Stimulated activated CD4-positive, alpha-beta T cell treated with anti-CD3 and anti-CD28 coated beads, Interleukin-1b, Interleukin-23, amount 100 ng/mL, for 48 hours (primary cell): ENCODE measurements around the gene CYP4V2.

Source experiments
- DNase-seq: peaks from one replicate; pipeline ENCODE4 v3.0.0-alpha.2; 2020

Gene CYP4V2

GRCh38 chr4:186189656-186190055 is 1.7 kb upstream of the CYP4V2 start:
- no peak for DNase-seq

DNA sequence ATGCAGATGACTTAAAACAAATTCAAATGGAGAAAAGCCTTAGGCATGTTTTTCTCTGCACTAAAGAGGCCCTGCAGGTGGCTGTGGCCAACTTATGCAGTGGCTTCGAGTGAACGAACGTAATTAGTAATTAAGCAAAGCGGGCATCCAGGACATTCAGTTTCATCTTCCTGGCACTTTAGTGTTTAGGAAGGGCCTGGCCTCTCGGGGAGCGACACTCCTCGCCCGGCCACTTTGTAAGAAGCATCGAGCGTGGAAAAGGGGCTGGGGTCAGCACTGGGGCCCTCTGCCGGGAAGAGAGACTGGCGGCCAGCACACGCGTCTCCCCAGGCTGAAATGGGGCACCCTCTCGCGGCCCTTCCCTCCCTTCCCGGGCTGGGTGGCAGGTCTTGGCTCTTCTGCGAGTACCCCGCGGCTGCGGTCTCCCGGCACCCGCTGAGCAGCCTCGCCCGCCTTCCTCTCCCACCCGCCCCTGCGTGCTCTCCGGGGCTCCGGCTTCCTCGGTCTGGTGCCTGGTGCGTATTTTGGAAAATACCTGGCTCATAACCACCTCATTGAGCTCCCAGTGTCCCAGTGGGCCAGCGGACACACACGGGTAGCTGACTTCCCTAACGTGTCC is 677 bp upstream of the CYP4V2 start:
- DNase-seq: peak; percentile 35

GRCh38 chr4:186192066-186192612 is 772 bp downstream of the CYP4V2 start:
- DNase-seq: peak; percentile 37

- DNase-seq: no peak
Measured at GRCh38 chr4:186193851-186194250, 2.5 kb downstream of the CYP4V2 start.

DNA sequence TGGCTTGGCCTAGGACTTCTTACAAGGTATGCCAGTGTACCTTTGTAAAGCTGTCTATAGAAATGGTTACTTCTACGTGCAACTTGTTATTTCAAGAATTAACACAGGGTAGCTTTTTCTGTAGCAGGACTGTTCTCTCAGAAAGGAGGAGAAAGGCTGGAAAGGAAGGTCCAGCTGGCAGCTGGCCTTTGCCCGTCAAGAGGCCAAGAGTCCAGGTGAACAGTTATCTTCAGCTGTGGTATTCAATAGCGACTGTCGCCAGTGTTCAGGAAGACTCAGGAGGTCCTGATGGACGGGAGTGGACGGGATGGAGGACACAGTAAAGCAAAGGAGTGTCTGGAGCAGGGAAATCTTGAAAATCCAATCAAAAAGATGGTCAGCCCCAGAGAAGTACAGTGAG is 4.7 kb downstream of the CYP4V2 start:
- DNase-seq: no peak

- no peak for DNase-seq
Measured at GRCh38 chr4:186200516-186200915, 9.1 kb downstream of the CYP4V2 start.

DNA sequence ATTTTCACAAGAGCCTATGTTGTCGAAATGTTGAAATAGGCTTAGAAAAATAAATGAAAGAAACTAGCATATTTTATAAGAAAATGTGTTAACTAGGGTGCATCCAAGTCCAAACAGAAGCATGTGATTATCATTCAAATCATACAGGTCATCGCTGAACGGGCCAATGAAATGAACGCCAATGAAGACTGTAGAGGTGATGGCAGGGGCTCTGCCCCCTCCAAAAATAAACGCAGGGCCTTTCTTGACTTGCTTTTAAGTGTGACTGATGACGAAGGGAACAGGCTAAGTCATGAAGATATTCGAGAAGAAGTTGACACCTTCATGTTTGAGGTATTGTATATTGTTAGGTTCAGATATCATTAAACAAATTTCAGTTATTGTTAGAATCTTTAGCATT is 9.6 kb downstream of the CYP4V2 start:
- DNase-seq: no peak

GRCh38 chr4:186201535-186202230 is 10.3 kb downstream of the CYP4V2 start:
- DNase-seq: peak; percentile 72

GRCh38 chr4:186202490-186203140 is 11.2 kb downstream of the CYP4V2 start:
- DNase-seq: no peak

DNA sequence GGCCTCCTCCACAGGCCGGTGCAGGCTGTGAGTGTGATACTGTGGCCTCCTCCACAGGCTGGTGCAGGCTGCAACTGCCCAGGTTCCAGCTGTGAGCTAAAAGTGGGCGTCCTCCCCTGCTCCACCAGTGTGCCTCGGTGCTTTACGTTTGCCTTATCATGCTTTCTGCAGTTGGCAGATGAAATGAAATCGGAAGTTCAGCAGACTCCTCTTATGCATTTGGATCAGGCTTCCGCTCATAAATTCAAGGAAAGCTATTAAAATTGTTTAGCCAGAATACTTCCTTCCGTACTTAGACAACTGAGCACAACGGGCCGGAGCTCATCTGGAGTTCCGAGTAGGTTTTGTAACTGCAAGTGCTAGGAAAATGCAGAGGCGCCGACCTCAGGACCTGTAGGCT is 12.0 kb downstream of the CYP4V2 start:
- no peak for DNase-seq

DNA sequence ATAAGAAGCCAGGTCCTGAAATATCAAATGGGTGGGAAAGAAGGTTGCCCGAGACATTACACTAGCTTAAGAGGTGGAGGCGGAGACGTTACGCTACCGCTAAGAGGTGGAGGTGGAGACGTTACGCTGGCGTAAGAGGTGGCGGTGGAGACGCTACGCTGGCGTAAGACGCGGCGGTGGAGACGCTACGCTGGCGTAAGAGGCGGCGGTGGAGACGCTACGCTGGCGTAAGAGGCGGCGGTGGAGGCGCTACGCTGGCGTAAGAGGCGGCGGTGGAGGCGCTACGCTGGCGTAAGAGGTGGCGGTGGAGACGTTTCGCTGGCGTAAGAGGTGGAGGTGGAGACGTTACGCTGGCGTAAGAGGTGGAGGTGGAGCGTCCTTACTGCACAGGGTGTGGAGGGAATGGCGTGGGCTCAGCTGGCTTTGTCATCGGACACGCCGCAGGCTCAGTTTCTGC is 12.8 kb downstream of the CYP4V2 start:
- peak; percentile 77 for DNase-seq

DNA sequence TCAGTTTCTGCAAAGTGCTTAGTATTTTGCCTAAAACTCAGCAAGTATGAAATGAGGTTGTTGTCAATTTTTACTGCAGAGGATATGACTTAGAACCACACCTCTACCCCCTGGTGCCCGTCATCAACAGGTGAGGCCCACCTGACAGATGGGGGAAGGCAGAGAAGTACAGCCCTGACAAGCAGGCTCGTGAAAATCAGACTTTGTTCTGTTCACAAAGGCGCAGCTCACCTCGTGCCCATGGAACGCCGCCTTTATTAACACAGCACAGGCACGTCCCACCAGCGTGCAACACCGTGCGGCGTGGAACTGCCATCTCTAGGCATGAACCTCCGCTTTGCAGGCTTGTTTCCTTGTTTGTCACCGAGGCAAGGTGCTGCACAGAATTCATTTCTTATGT is 13.3 kb downstream of the CYP4V2 start:
- DNase-seq: no peak

DNA sequence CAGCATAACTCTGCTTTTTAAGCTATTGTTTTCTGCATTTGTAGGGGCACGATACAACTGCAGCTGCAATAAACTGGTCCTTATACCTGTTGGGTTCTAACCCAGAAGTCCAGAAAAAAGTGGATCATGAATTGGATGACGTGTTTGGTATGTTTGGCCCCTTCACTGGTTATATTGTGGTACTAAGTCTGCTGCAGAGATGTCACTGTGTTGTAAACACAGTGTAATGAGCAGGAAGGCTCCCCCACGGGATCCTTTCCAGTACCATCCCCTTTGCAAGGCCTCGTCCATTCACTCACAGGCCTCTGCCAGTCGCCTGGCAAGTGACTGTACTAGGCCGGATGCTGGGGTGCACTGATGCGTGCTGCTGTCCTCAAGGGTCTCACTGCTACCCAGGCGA is 13.8 kb downstream of the CYP4V2 start:
- DNase-seq: no peak

DNA sequence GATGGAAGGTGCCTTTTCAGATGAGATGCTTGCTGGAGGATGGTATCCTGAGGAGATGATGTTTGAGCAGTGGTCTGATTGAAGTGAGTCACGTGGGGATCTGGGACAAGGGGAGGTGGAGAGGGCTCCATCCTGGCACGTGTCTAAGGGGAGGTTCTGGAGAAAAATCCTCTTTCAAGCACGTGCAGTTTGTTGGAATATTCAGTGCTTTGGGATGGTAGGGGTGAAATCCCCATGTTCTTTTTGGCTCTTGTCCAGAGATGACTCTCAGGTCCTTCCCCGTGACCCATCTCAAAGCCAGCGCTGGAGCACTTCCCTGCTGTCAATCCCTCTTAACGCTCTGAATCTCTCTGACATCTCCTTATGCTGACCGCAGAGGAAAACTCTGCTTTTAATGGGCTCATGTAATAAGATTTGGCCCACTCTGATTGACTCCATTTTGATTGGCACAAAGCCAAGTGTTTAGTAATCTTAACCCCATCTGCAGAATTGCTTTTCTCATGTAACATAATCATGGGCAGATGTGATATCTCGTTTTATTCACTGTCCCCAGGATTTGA is 25.2 kb downstream of the CYP4V2 start:
- no peak for DNase-seq

DNA sequence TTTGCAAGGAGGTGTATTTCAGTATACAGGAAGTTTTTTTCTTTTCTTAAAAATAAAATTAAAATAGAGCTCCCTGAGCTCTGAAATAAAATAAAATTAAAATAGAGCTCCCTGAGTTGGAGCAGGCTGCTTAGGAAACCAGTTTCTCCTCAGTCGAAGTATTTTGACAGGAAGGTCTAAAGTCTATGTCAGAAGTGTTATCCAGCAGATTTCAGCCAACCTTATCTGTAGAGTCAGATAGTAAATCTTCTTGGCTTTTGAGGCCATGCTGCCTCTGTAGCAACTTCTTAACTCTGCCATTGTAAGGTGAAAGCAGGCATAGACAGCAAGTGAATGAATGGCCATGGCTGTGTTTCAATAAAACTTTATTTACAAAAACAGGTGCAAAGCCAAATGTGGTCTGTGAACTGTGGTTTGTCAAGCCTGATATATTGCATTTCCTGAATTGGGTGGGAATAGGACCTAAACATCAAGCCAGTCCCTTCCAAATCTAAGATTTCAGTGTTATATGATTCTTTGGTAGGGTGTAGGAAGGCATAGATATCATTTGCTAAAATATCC is 26.4 kb downstream of the CYP4V2 start:
- no peak for DNase-seq

GRCh38 chr4:186221624-186222023 is 30.3 kb downstream of the CYP4V2 start:
- DNase-seq: no peak

- DNase-seq: no peak
Measured at GRCh38 chr4:186225848-186226247, 34.5 kb downstream of the CYP4V2 start.

- no peak for DNase-seq
Measured at GRCh38 chr4:186226521-186227189, 35.3 kb downstream of the CYP4V2 start.

DNA sequence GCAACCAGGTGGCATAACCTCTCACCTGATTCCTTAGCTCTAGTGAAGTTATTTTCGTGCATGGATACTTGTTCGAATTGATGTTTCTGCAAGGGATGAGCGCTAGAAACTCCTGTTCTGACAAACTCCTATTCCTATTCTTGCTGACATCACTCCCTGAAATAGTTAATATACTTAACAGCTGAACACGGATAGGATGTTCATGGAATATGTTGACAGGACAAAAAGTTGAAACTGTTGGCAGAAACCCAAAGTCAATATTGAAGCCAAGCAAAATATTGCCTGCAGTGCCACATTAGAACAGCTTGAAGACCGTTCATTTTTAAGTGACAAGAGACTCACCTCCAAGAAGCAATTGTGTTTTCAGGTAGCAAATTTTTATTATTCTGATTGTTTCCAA is 35.9 kb downstream of the CYP4V2 start, which contains the start of gene KLKB1:
Gene KLKB1, plus strand, starts transcription at position 287 of the 400 bp plus-strand sequence. CDS start 689 bp downstream, outside the sequence.
- DNase-seq: no peak

DNA sequence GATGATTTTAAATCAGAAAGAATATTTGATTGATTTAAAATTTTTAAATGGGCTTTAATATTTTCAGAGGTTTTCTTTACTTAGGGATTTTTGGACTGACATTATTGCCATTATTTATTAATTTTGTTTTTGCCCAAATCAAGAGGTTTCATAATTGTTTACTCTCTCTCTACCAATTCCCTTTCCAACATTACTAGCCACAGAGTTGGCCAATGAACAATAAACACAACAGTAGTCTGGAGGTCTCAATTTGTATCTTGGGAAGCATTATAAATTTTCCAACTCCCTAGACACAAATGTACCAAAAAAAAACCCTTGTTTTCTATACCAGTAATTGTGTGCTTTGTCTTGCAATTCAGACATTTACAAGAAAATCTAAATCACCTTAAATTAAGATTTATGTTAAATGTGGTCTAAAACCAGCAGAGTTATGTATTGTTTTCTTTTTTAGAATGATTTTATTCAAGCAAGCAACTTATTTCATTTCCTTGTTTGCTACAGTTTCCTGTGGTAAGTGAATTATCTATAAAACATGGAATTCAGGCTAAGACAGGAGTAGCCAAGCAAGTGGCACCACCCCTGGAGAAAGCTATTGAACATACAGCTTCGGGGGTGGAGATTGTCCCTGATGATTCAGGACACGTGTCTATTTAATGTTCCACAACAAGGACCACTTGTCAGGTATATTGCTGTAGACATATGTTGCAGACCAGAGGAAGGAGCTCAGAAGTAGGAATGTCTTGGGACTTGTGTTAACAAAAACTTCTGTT is 36.6 kb downstream of the CYP4V2 start:
- DNase-seq: no peak

- DNase-seq: no peak
Measured at GRCh38 chr4:186228514-186228894, 37.1 kb downstream of the CYP4V2 start.

GRCh38 chr4:186234367-186234766 is 43.0 kb downstream of the CYP4V2 start:
- no peak for DNase-seq
